Measurements from ENCODE around the gene SELENOO. TPM values are rescaled to one million over a fixed set of nuclear protein-coding genes. Genes with fewer than 3 reads are reported as not detected.

SELENOO gene
- total and polyA plus RNA-seq, 2 experiments from 2014 or later: 31.6 to 37.7 TPM

DNA sequence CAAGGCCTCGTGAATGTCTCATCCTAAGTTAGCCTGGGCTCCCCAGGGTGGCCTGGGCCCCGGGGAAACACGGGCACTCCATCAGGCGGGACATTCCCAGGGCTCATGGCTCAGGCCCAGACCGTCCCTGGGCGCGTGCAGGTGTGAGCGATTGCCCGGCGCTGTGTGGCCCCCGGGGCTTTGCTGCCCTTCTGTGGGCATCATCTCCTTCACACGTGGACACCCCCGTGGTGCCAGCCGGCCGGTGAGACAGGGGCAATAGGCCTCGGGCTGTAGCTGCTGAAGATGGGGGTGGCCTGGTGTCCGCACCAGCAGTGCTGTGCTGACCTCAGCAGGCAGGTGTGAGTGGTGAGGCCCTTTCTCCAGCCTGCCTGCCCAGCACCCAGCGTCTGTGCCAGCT is 4.6 kb upstream of the SELENOO start:
- no peaks in the 10 kb centered on the region for H3K27me3 ChIP-seq
- no peaks in the 10 kb centered on the region for H3K36me3 ChIP-seq (replicated peaks; ENCODE audit: insufficient read depth, low read depth)
- no peaks in the 10 kb centered on the region for H3K9me3 ChIP-seq (ENCODE audit: low read depth)
- peaks cover 7% of the 10 kb centered on the region for H3K4me1 ChIP-seq (ENCODE audit: insufficient read depth)
- H2AFZ ChIP-seq: no peak overlapping the region
- no peak overlapping the region for H3K4me3 ChIP-seq
- DNase-seq (ENCODE audit: low spot score): no peak
- no peak for TF ChIP-seq CTCF (IDR thresholded peaks at IDR 0.05; ENCODE audit: poor library complexity)
- no peak for TF ChIP-seq EZH2phosphoT487 (IDR thresholded peaks at IDR 0.05; ENCODE audit: low read depth, severe bottlenecking, unreplicated experiment)
- TF ChIP-seq EZH2 (IDR thresholded peaks at IDR 0.05; ENCODE audit: borderline replicate concordance): no peak
- H3K27ac ChIP-seq: no peak overlapping the region
- peaks cover 21% of the 10 kb centered on the region for H3K79me2 ChIP-seq
- H3K4me2 ChIP-seq: no peak overlapping the region
- 95% methylated on average over 18 of the region's 18 CpGs for WGBS (ENCODE audit: low lambda C conversion rate, missing lambda C conversion rate)
- H4K20me1 ChIP-seq (ENCODE audit: insufficient read depth, poor library complexity, severe bottlenecking): no peaks in the 10 kb centered on the region
- H3K9me2 ChIP-seq (replicated peaks; ENCODE audit: insufficient read depth): no peaks in the 10 kb centered on the region

GRCh38 chr22:50197000-50197800 is 3.6 kb upstream of the SELENOO start:
- H2AFZ ChIP-seq: no peak overlapping the region

GRCh38 chr22:50197856-50198623 is 2.8 kb upstream of the SELENOO start:
- Histone ChIP-seq H3K27me3 (no peaks in the 10 kb centered on the region), H3K36me3 (replicated peaks; ENCODE audit: insufficient read depth, low read depth) (no peaks in the 10 kb centered on the region), H3K79me2 (peaks cover 22% of the 10 kb centered on the region), H2AFZ (no peak overlapping the region), H4K20me1 (ENCODE audit: insufficient read depth, poor library complexity, severe bottlenecking) (peaks cover 17% of the 10 kb centered on the region), H3K4me3 (no peak overlapping the region), H3K27ac (no peak overlapping the region), H3K9me3 (ENCODE audit: low read depth) (no peaks in the 10 kb centered on the region), H3K4me2 (no peak overlapping the region), H3K9me2 (replicated peaks; ENCODE audit: insufficient read depth) (no peaks in the 10 kb centered on the region), H3K4me1 (ENCODE audit: insufficient read depth) (peaks cover 15% of the 10 kb centered on the region)
- TF ChIP-seq EZH2phosphoT487 (IDR thresholded peaks at IDR 0.05; ENCODE audit: low read depth, severe bottlenecking, unreplicated experiment) (no peak), CTCF (IDR thresholded peaks at IDR 0.05; ENCODE audit: poor library complexity) (no peak), EZH2 (IDR thresholded peaks at IDR 0.05; ENCODE audit: borderline replicate concordance) (no peak)
- WGBS (ENCODE audit: low lambda C conversion rate, missing lambda C conversion rate): 99% methylated on average over 36 of the region's 61 CpGs
- no peak for DNase-seq (ENCODE audit: low spot score)

More at GRCh38 chr22:50197000-50197800, 3.6 kb upstream of the SELENOO start:
- Histone ChIP-seq H3K9me3 (ENCODE audit: low read depth) (no peaks in the 10 kb centered on the region), H3K4me1 (ENCODE audit: insufficient read depth) (peaks cover 7% of the 10 kb centered on the region), H3K9me2 (replicated peaks; ENCODE audit: insufficient read depth) (no peaks in the 10 kb centered on the region), H3K36me3 (replicated peaks; ENCODE audit: insufficient read depth, low read depth) (no peaks in the 10 kb centered on the region), H4K20me1 (ENCODE audit: insufficient read depth, poor library complexity, severe bottlenecking) (peaks cover 9% of the 10 kb centered on the region), H3K27me3 (no peaks in the 10 kb centered on the region), H3K79me2 (peaks cover 21% of the 10 kb centered on the region), H3K27ac (no peak overlapping the region), H3K4me3 (no peak overlapping the region), H3K4me2 (no peak overlapping the region)
- TF ChIP-seq EZH2phosphoT487 (IDR thresholded peaks at IDR 0.05; ENCODE audit: low read depth, severe bottlenecking, unreplicated experiment): no peak
- TF ChIP-seq EZH2 (IDR thresholded peaks at IDR 0.05; ENCODE audit: borderline replicate concordance): no peak
- 95% methylated on average over 16 of the region's 23 CpGs for WGBS (ENCODE audit: low lambda C conversion rate, missing lambda C conversion rate)
- DNase-seq (ENCODE audit: low spot score): no peak

DNA sequence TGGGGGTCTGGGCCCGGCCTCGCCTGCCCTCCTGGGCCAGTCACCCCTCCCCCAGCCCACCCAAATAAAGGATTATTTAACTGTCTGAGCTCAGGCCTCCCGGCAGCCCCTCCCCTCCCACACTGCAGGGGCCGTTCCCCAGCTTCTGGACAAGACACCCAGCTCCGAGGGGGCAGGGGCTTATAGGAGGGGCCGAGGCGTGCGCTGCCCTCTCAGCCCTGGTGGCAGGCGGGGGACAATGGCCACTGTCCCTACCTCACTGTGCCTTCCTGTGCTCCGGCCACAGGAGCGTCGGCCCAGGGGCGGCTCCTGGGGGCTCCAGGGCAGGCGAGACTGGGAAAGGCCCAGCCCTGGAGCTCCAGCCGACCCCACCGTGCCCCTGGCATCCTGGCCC is 2.2 kb upstream of the SELENOO start:
- no peak overlapping the region for H2AFZ ChIP-seq
- H3K79me2 ChIP-seq: peaks cover 24% of the 10 kb centered on the region
- H3K9me3 ChIP-seq (ENCODE audit: low read depth): no peaks in the 10 kb centered on the region
- H3K27ac ChIP-seq: no peak overlapping the region
- H3K4me2 ChIP-seq: no peak overlapping the region
- DNase-seq (ENCODE audit: low spot score): no peak
- peaks cover 23% of the 10 kb centered on the region for H4K20me1 ChIP-seq (ENCODE audit: insufficient read depth, poor library complexity, severe bottlenecking)
- peaks cover 17% of the 10 kb centered on the region for H3K4me1 ChIP-seq (ENCODE audit: insufficient read depth)
- no peak overlapping the region for H3K4me3 ChIP-seq
- no peaks in the 10 kb centered on the region for H3K36me3 ChIP-seq (replicated peaks; ENCODE audit: insufficient read depth, low read depth)
- WGBS (ENCODE audit: low lambda C conversion rate, missing lambda C conversion rate): 95% methylated on average over 14 of the region's 16 CpGs
- H3K9me2 ChIP-seq (replicated peaks; ENCODE audit: insufficient read depth): no peaks in the 10 kb centered on the region
- no peaks in the 10 kb centered on the region for H3K27me3 ChIP-seq
- TF ChIP-seq EZH2 (IDR thresholded peaks at IDR 0.05; ENCODE audit: borderline replicate concordance) (no peak), CTCF (IDR thresholded peaks at IDR 0.05; ENCODE audit: poor library complexity) (no peak), EZH2phosphoT487 (IDR thresholded peaks at IDR 0.05; ENCODE audit: low read depth, severe bottlenecking, unreplicated experiment) (no peak)

Data from hepatocyte (in vitro differentiated cells).